HFFc6 (cell line): Measurements from ENCODE around the gene TNKS1BP1. TPM values are rescaled to one million over a fixed set of nuclear protein-coding genes. Genes with fewer than 3 reads are reported as not detected.

Source experiments
- DNase-seq: peaks from one replicate; pipeline ENCODE4 v3.0.0-alpha.2; 2018
- H3K27ac Mint-ChIP-seq: 2 replicates; pipeline ENCODE4 v1.8.0; 2020; ENCODE audit warnings: mild to moderate bottlenecking, mixed read lengths
- H3K27me3 Mint-ChIP-seq: 2 replicates; pipeline ENCODE4 v1.8.0; 2021; ENCODE audit warnings: mild to moderate bottlenecking, moderate library complexity, mixed read lengths; ENCODE audit not compliant: insufficient read depth
- H3K36me3 Mint-ChIP-seq: 2 replicates; pipeline ENCODE4 v1.8.0; 2021; ENCODE audit warnings: low read depth, mixed read lengths
- H3K4me1 Mint-ChIP-seq: 2 replicates; pipeline ENCODE4 v1.8.0; 2020; ENCODE audit warnings: low read depth, mixed read lengths
- H3K4me3 Mint-ChIP-seq: 2 replicates; pipeline ENCODE4 v1.8.0; 2020; ENCODE audit warnings: mild to moderate bottlenecking, moderate library complexity, mixed read lengths
- H3K9me3 Mint-ChIP-seq: 2 replicates; pipeline ENCODE4 v1.8.0; 2020; ENCODE audit warnings: mild to moderate bottlenecking, mixed read lengths
- CTCF ChIP-seq: fragments of 200-600 bp; sonication (generic); IDR thresholded peaks from 2 replicates; pipeline ENCODE4 v1.5.0; 2021; ENCODE audit warnings: antibody characterized with exemption, mild to moderate bottlenecking
- total RNA-seq, 6 experiments: library from RNA; stranded (reverse); fragmentation: NEBNext Ultra II Directional; extraction: Animal tissue kit (Norgen Biotek cat#: 25700); gene quantifications; 2 replicates in 1 of 6; 3 replicates in 5 of 6; pipeline ENCODE4 v1.2.3, GENCODE V29; 2021

TNKS1BP1 gene
- total RNA-seq, 6 experiments from 2014 or later, result 118 to 134 (median 123) TPM

- H3K27ac Mint-ChIP-seq, result no peak overlapping the region
- no peaks in the 10 kb centered on the region for H3K36me3 Mint-ChIP-seq
- peaks cover 22% of the 10 kb centered on the region for H3K27me3 Mint-ChIP-seq
- H3K9me3 Mint-ChIP-seq, result no peaks in the 10 kb centered on the region
- no peak overlapping the region for H3K4me3 Mint-ChIP-seq
- peak; percentile 92 for TF ChIP-seq CTCF
- peak; percentile 49 for DNase-seq
- peaks cover 8% of the 10 kb centered on the region; the same call in 1 of the 2 replicates for H3K4me1 Mint-ChIP-seq
Observed at GRCh38 chr11:57345555-57346211, 20.9 kb upstream of the TNKS1BP1 start.

- H3K27ac Mint-ChIP-seq, result no peak overlapping the region
- no peak for DNase-seq
- H3K4me1 Mint-ChIP-seq, result peaks cover 6% of the 10 kb centered on the region; the same call in 1 of the 2 replicates
- H3K27me3 Mint-ChIP-seq, result peaks cover 29% of the 10 kb centered on the region
- no peak overlapping the region for H3K4me3 Mint-ChIP-seq
- TF ChIP-seq CTCF, result no peak
- H3K9me3 Mint-ChIP-seq, result no peaks in the 10 kb centered on the region
- no peaks in the 10 kb centered on the region for H3K36me3 Mint-ChIP-seq
Observed at GRCh38 chr11:57344826-57345225, 20.1 kb upstream of the TNKS1BP1 start.

GRCh38 chr11:57343825-57344224, 19.1 kb upstream of the TNKS1BP1 start:
- H3K27me3 Mint-ChIP-seq, result peaks cover 29% of the 10 kb centered on the region
- H3K9me3 Mint-ChIP-seq, result no peaks in the 10 kb centered on the region
- H3K27ac Mint-ChIP-seq, result no peak overlapping the region
- no peak for TF ChIP-seq CTCF
- peaks cover 3% of the 10 kb centered on the region; the same call in 1 of the 2 replicates for H3K4me1 Mint-ChIP-seq
- H3K4me3 Mint-ChIP-seq, result no peak overlapping the region
- DNase-seq, result no peak
- H3K36me3 Mint-ChIP-seq, result no peaks in the 10 kb centered on the region

GRCh38 chr11:57342702-57343101, 17.9 kb upstream of the TNKS1BP1 start:
- Mint-ChIP-seq H3K4me1 (no peaks in the 10 kb centered on the region; the same call in 1 of the 2 replicates), H3K27ac (no peak overlapping the region), H3K4me3 (no peak overlapping the region), H3K27me3 (peaks cover 28% of the 10 kb centered on the region), H3K9me3 (no peaks in the 10 kb centered on the region), H3K36me3 (no peaks in the 10 kb centered on the region)
- TF ChIP-seq CTCF, result no peak
- DNase-seq, result no peak

- no peak for TF ChIP-seq CTCF
- Mint-ChIP-seq H3K27ac (no peak overlapping the region), H3K4me1 (peaks cover 2% of the 10 kb centered on the region), H3K4me3 (no peak overlapping the region), H3K27me3 (peaks cover 24% of the 10 kb centered on the region), H3K9me3 (no peaks in the 10 kb centered on the region), H3K36me3 (no peaks in the 10 kb centered on the region)
- no peak for DNase-seq
Observed at GRCh38 chr11:57341250-57341808, 16.6 kb upstream of the TNKS1BP1 start.
